Tibial nerve (tissue), 3 donors: ENCODE measurements around the gene EMC1.

Experiments used
- POLR2A ChIP-seq, 2 donors: fragments of 450-650 bp; IDR thresholded peaks; one replicate each; pipeline ENCODE4 v1.6.1; 2017; ENCODE audit warnings: antibody characterized with exemption in 2 of 2, mild to moderate bottlenecking in 2 of 2, moderate library complexity in 2 of 2
- TF ChIP-seq, protein P1 (sequence below), 5 experiments: fragments of 200-600 bp in 3 of 5; fragments of 450-650 bp in 2 of 5; sonication (generic) in 3 of 5; IDR thresholded peaks; one replicate each; pipeline ENCODE4 v1.5.1; 2016 to 2019; ENCODE audit warnings: antibody characterized with exemption in 5 of 5, mild to moderate bottlenecking in 3 of 5, moderate library complexity in 2 of 5

DNA sequence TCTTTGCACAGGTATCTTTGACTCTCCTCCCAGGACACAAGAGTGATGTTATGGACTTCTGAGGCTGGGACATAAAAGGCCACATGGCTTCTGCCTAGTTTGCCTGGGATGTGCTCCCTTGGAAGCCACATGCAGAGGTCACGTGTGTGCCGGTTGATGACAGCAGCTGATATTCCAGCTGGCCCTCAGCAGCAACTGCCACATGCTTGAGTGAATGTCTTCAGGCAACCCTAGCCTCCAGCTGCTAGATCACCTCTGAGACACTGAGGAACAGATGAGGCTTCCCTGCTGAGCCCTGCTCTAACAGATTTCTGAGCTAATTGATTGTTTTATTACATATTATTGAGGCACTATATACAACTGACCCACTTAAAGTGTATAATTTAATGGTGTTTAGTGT lies 48.9 kb upstream of the EMC1 start:
- no peak for TF ChIP-seq POLR2A (IDR thresholded peaks at IDR 0.05)
- TF ChIP-seq, protein P1, sequence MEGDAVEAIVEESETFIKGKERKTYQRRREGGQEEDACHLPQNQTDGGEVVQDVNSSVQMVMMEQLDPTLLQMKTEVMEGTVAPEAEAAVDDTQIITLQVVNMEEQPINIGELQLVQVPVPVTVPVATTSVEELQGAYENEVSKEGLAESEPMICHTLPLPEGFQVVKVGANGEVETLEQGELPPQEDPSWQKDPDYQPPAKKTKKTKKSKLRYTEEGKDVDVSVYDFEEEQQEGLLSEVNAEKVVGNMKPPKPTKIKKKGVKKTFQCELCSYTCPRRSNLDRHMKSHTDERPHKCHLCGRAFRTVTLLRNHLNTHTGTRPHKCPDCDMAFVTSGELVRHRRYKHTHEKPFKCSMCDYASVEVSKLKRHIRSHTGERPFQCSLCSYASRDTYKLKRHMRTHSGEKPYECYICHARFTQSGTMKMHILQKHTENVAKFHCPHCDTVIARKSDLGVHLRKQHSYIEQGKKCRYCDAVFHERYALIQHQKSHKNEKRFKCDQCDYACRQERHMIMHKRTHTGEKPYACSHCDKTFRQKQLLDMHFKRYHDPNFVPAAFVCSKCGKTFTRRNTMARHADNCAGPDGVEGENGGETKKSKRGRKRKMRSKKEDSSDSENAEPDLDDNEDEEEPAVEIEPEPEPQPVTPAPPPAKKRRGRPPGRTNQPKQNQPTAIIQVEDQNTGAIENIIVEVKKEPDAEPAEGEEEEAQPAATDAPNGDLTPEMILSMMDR (IDR thresholded peaks at IDR 0.05), result no peak
